ENCODE measurements around the gene MGRN1. TPM values are rescaled to one million over a fixed set of nuclear protein-coding genes. Genes with fewer than 3 reads are reported as not detected.

Gene MGRN1
- total RNA-seq, 2 donors from 2014 or later = 66.9 to 71.4 TPM

DNA sequence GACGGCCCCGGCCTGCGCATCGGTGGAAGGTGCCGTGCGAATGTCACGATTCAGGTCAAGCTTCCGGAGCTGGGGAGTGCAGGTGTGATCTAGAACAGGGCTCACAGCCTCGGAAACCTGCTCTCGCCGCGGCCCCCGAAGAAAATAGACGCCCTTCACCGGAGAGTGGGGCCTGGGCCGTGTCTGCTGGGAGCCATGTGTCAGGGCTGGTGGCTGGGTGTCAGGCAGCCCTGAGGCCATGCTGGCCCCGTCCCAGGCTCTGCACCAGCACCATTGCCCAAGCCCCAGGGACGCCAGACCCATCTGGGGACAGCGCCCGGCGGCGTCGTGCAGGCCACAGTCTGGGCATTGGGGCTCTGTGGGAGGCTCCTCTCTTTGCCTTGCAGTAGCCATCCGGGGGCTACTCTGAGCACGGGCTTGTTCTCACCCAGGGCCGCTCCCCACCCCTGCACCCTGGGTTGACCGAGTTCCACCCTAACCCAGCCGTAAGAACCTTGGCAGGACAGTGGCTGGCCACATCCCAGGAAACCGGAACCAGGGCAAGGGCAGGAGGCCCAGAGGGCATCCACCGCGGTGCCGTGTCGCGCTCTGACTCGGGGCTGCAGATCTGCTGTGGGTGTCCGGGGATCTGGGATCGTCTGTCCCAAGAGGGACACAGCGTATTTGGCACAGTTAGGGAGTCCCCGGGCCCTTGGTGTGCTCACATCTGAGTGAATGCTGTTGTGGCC, 63.5 kb downstream of the MGRN1 start:
- H3K4me3 ChIP-seq (ENCODE audit: low read length) = no peak overlapping the region
- no peaks in the 10 kb centered on the region for H3K9me3 ChIP-seq (ENCODE audit: control insufficient read depth, low read length)
- WGBS, 2 experiments (ENCODE audit: insufficient coverage in 1 of 2, insufficient read length in 1 of 2) = 91 to 92% methylated on average over 24 to 39 of the region's 39 CpGs
- H3K4me3 Mint-ChIP-seq = no peak overlapping the region
- H3K27me3 Mint-ChIP-seq (ENCODE audit: insufficient read depth) = no peaks in the 10 kb centered on the region
- peaks cover 26% of the 10 kb centered on the region for H3K36me3 ChIP-seq (ENCODE audit: control insufficient read depth, insufficient read depth, low read length)
- no peaks in the 10 kb centered on the region for H3K27me3 ChIP-seq (ENCODE audit: control insufficient read depth, insufficient read depth, low read length, poor library complexity, severe bottlenecking)
- no peak for DNase-seq
- peaks cover 5% of the 10 kb centered on the region for H3K36me3 Mint-ChIP-seq (ENCODE audit: low read depth)
- H3K4me1 Mint-ChIP-seq = no peaks in the 10 kb centered on the region
- no peak overlapping the region for H3K9ac ChIP-seq (ENCODE audit: extremely low read depth, low read length, poor library complexity, severe bottlenecking)
- no peak overlapping the region for H3K27ac ChIP-seq (ENCODE audit: low read depth, low read length)
- no peaks in the 10 kb centered on the region for H3K9me3 Mint-ChIP-seq
- TF ChIP-seq, protein P1, sequence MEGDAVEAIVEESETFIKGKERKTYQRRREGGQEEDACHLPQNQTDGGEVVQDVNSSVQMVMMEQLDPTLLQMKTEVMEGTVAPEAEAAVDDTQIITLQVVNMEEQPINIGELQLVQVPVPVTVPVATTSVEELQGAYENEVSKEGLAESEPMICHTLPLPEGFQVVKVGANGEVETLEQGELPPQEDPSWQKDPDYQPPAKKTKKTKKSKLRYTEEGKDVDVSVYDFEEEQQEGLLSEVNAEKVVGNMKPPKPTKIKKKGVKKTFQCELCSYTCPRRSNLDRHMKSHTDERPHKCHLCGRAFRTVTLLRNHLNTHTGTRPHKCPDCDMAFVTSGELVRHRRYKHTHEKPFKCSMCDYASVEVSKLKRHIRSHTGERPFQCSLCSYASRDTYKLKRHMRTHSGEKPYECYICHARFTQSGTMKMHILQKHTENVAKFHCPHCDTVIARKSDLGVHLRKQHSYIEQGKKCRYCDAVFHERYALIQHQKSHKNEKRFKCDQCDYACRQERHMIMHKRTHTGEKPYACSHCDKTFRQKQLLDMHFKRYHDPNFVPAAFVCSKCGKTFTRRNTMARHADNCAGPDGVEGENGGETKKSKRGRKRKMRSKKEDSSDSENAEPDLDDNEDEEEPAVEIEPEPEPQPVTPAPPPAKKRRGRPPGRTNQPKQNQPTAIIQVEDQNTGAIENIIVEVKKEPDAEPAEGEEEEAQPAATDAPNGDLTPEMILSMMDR (conservative IDR thresholded peaks at IDR 0.05) = no peak
- H3K27ac Mint-ChIP-seq = no peak overlapping the region
- no peaks in the 10 kb centered on the region for H3K4me1 ChIP-seq (ENCODE audit: control insufficient read depth, insufficient read depth, low read length)

DNA sequence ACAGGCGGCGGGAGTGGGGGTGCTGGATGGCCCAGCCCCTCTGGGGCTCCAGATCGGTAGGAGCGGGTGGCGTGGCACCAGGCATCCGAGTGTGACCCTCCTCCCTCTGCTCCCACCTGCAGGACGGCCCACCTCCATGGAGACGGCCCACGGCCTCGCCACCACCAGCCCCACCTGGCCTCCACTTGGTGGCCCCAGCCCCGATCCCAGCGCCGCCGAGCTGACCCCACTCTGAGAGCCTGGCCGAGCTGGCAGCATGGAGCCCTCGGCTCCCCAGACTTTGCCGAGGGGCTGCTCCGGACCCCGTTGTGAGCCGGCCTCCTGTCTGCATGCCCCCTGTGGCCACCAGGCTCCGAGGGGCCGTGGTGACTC, 64.0 kb downstream of the MGRN1 start:
- Histone ChIP-seq H3K36me3 (ENCODE audit: control insufficient read depth, insufficient read depth, low read length) (peaks cover 22% of the 10 kb centered on the region), H3K4me1 (ENCODE audit: control insufficient read depth, insufficient read depth, low read length) (no peaks in the 10 kb centered on the region), H3K4me3 (ENCODE audit: low read length) (no peak overlapping the region), H3K9me3 (ENCODE audit: control insufficient read depth, low read length) (no peaks in the 10 kb centered on the region), H3K27ac (ENCODE audit: low read depth, low read length) (no peak overlapping the region), H3K27me3 (ENCODE audit: control insufficient read depth, insufficient read depth, low read length, poor library complexity, severe bottlenecking) (no peaks in the 10 kb centered on the region), H3K9ac (ENCODE audit: extremely low read depth, low read length, poor library complexity, severe bottlenecking) (no peak overlapping the region)
- 91 to 95% methylated on average over 14 to 22 of the region's 22 CpGs for WGBS, 2 experiments (ENCODE audit: insufficient coverage in 1 of 2, insufficient read length in 1 of 2)
- TF ChIP-seq, protein P1 (conservative IDR thresholded peaks at IDR 0.05) = no peak
- Mint-ChIP-seq H3K27ac (no peak overlapping the region), H3K36me3 (ENCODE audit: low read depth) (peaks cover 5% of the 10 kb centered on the region), H3K4me1 (no peaks in the 10 kb centered on the region), H3K27me3 (ENCODE audit: insufficient read depth) (no peaks in the 10 kb centered on the region), H3K4me3 (no peak overlapping the region), H3K9me3 (no peaks in the 10 kb centered on the region)
- no peak for DNase-seq

DNA sequence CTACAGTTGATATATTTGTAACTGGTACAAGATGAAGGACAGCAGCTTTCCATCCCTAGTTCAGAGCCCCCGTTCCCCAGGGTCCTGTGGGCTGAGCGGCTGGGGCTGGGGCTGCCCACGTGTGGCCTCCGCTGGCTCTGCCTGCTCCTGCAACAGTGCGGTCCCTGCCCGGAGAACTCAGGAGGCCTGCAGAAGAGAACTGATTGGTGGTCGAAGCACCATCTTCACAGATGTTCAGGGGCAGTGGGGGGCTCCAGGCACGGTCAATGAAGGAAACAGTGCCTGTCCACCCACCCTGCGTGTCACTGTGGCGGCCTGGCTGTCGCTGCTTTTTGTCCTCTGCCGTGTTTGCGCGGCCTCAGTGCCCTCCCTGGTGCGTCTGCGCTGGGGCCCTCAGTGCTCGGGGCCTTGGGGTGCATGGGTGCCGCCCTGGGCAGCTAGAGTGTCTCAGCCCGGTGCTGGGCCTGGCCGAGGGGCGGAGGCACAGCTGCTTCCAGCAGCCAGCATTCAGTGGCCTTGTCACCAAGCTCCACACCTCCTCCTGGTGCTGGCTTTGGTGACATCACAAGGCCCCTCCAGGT, 64.6 kb downstream of the MGRN1 start:
- Histone ChIP-seq H3K27ac (ENCODE audit: low read depth, low read length) (no peak overlapping the region), H3K9ac (ENCODE audit: extremely low read depth, low read length, poor library complexity, severe bottlenecking) (no peak overlapping the region), H3K4me3 (ENCODE audit: low read length) (no peak overlapping the region), H3K4me1 (ENCODE audit: control insufficient read depth, insufficient read depth, low read length) (no peaks in the 10 kb centered on the region), H3K36me3 (ENCODE audit: control insufficient read depth, insufficient read depth, low read length) (peaks cover 20% of the 10 kb centered on the region), H3K9me3 (ENCODE audit: control insufficient read depth, low read length) (no peaks in the 10 kb centered on the region), H3K27me3 (ENCODE audit: control insufficient read depth, insufficient read depth, low read length, poor library complexity, severe bottlenecking) (no peaks in the 10 kb centered on the region)
- H3K4me1 Mint-ChIP-seq = no peaks in the 10 kb centered on the region
- H3K27me3 Mint-ChIP-seq (ENCODE audit: insufficient read depth) = no peaks in the 10 kb centered on the region
- TF ChIP-seq, protein P1 (conservative IDR thresholded peaks at IDR 0.05) = no peak
- peaks cover 5% of the 10 kb centered on the region for H3K36me3 Mint-ChIP-seq (ENCODE audit: low read depth)
- peak; percentile 49 for DNase-seq
- WGBS, 2 experiments (ENCODE audit: insufficient coverage in 1 of 2, insufficient read length in 1 of 2) = 93 to 98% methylated on average over 11 to 21 of the region's 21 CpGs
- H3K4me3 Mint-ChIP-seq = no peak overlapping the region
- no peaks in the 10 kb centered on the region for H3K9me3 Mint-ChIP-seq
- H3K27ac Mint-ChIP-seq = no peak overlapping the region
